GM18505 (cell line): ENCODE measurements around the gene ADAT2.

ENCODE experiments used
- ATAC-seq: cut with Tn5 transposase; IDR thresholded peaks from one replicate; pipeline ENCODE4 v1.9.1; 2021; ENCODE audit not compliant: unreplicated experiment
- POLR2A ChIP-seq: IDR thresholded peaks from 4 replicates; pipeline ENCODE4 v1.6.1; 2011; ENCODE audit warnings: borderline replicate concordance; ENCODE audit not compliant: insufficient read depth, insufficient read length; ENCODE audit errors: extremely low read depth

ADAT2 gene

DNA sequence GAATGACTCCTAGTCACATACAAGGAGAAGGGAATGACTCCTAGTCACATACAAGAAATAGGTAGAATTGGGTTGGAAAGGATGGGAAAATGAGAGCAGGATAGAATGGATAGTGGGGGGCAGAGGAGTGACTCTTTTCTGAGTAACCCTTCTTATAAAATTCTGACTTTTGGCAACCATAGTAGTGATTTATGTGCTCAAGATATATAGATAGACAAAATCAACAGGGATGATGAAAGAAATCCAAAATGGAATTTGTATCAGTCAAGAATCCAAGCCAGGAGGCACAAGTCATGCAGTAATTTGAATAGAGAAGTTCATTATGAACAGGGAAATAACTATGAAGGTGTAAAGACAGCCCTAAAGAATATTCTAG, 41.7 kb downstream of the ADAT2 start:
- ATAC-seq = no peak
- TF ChIP-seq POLR2A = no peak

DNA sequence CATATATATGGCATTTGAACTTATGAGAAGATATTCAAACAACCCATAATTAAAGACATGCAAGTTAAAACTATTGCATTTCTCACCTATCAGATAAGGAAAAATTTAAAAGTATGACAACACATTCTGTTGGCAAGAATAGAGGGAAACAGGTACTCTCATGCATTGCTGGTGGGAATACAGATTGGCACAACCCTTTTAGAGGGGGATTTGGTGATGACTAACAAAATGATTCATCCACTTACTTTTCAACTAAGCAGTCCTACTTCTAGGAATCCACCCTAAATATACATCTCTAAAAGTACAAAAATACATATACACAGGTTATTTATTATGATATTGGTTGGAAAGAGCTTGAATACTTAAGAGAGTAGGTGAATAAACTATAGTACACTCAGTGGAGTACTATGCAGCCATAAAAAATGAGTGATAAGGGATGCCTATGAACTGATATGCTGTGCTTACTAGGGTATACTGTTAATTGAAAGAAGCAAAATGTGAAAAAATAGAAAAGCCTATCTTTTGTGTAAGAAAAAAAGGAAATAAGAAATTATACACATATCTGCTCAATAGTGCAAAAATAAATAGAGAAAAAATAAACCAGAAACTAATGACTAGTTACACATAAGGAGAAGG, 42.2 kb downstream of the ADAT2 start:
- TF ChIP-seq POLR2A = no peak
- no peak for ATAC-seq

DNA sequence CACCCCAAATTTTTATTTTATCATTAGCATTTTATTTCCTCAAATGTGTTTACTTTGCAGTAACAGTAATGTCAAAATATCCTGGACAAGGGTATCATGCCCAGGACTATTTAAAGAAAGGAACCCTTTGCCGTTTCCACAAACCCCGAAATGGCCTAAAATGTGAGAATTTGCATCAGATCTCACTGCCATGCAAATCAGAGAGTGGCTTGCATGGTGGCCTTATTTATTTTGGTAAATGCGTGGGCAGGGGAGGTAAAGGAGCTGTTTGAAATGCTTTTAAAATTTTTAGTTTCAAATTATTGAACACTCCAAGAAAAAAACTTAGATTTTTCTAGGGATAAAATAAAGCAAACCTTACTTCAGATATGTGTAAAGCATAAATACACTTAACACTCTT, 43.8 kb downstream of the ADAT2 start:
- ATAC-seq = no peak
- TF ChIP-seq POLR2A = no peak

DNA sequence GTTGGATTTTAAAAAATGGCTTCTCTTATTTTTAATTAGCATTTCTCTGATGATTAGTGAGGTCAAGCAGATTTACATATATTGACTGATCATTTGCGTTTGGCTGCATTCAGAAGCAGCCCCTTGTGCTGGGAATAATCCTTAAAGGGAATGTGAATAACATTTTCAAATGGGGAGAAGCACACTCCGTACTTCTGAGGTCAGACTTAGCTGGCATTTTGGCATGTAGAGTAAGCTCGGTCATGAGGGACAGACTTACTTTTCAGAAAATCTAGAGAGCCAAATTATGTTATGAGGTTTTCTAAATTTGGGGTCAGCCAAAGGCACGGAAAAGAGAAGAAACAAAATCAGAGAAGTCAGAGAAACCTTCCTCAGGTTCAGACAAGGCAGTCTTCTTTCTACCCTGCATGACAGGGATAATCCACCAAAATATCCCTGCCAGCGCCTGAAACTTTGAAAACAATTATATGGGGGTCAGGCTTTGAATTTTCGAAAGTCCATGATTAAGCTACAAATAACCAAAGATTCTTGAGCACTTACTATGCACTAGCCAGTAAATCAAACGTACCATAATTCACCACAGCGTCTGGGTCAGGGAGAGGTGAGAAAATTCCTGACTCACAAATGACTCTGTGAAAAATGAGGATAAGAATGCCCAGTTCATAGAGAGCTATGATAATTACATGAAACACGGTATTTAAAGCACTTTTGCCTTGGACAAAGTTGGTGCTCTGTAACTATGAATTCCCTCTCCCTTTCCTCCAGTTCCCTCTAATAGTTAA, 44.9 kb downstream of the ADAT2 start:
- ATAC-seq = no peak
- no peak for TF ChIP-seq POLR2A

DNA sequence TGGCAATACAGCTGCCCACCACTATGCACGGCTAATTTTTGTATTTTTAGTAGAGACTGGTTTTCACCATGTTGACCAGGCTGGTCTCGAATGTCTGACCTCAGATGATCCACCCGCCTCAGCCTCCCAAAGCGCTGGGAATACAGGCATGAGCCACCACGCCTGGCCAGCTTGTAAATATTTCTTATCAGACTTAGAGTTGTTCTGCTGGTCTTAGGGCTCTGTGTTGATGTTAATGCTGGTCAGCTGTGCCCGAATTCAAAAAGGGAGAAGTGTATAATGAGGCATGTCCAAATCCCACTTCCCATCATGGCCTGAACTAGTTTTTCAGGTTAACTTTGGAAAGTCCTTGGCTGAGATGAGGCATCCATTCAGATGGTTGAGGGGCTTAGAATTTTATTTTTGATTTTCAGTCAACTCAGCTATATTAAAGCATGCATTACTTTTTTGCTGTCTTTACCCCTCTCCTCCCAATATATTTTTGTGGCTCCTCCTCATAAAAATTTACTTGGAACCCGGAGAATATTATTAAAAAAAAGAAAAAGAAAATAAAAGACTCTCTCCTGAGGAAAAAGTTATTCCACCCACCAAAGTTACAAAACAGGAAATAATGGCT, 47.7 kb downstream of the ADAT2 start:
- no peak for TF ChIP-seq POLR2A
- ATAC-seq = no peak

DNA sequence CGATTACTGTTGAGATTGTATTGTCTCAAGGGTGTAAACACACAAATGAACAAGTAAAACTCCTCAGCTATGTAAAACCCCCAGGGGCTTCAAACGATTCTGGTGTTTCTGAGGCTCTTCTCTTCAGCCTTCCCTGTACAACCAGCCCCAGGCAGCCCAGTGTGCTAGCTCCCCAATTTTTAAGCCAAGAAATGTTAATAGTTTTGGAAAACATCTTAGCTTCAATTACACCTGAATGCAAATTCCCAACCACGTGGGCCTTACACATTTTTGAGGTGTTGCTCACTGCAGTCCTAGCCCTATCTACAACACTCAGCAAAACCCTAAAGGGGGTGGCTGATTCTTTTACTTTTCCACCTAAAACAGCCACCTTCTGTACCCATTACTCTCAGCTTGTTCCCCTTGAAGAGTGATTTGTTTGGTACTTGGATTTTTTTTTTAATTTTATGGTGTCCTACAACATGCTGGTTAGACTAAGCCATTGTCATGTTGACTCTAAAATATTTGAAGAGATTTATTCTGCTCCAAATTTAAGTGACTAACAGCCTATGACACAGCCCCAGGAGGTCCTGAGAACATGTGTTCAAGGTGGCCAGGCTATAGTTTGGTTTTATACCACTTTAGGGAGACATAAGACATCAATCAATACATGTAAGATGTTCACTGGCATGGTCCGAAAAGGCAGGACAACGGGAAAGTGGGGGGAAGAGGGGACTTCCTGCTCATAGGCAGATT, 48.7 kb downstream of the ADAT2 start:
- ATAC-seq = no peak
- TF ChIP-seq POLR2A = no peak

DNA sequence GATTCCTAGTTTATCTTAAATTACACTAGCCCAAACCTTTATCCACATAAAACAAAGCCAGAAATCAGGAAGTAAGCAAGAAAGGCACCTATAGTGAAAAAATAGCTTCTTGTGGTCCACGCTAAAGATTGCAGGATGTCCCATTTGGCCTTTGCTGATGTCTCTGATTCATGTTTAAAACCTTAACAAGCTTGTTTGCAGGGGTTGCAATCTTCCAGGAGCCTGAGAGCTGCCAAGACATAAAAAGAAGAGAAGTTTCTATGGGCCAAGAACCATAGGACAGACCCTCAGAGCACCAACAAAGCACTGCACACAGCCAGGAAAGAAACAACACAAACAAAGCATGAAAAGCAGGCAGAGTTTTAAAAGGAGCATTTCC, 49.4 kb downstream of the ADAT2 start:
- TF ChIP-seq POLR2A = no peak
- ATAC-seq = no peak

DNA sequence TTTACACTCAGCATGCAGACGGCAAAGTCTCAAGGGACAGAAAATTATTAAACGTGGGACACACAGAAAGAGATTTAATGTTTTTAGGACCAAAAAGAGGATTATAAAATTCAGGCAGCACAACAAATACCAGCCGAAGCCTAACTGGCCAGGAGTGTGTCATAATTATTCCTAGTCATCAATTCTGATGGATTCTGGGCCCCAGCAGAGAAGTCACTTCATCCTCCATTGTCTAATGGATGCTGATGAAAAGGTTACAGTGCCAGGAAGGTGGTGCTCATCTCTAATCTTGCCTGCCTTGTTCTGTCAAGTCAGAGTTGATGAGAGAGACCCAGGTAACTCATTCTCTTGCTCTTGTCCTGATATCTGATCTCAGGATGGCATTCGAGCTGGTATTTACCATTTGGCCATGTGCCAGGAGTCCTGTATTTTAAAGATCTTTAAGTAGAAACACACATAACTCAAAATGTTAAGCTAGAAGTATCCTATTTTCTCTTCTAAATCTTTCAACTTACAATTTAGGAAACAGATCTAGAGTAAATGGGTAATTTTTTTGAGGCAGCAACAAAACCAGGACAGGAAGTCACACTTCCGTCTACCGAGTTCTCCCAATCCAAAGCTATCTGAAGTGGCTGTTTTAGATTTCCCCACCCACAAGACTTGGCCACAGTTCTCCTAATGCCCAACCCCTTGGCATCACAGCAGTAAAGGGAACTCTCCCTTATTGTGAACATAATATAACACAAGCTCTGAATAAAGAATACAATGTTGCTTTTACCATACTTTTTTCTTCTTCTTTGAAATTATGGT, 50.0 kb downstream of the ADAT2 start:
- ATAC-seq = no peak
- no peak for TF ChIP-seq POLR2A

DNA sequence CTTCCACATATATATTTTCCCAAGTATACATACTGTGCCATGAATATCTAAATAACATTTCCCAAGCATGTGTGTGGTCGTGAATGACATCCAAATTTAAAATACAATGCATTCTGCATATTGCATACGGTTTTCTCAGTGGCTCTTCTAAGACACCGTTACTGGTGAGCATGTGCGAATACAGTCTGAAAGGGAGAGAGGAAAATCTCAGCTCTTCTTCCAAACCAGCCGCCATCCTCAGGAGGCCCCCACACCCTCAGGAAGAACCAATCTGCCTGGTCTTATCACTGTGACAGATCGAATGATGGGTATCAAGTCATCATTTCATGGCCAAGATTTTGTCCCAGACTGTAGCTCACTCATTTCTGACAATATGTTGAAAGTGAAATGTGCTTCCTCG, 50.7 kb downstream of the ADAT2 start:
- no peak for TF ChIP-seq POLR2A
- ATAC-seq = no peak

DNA sequence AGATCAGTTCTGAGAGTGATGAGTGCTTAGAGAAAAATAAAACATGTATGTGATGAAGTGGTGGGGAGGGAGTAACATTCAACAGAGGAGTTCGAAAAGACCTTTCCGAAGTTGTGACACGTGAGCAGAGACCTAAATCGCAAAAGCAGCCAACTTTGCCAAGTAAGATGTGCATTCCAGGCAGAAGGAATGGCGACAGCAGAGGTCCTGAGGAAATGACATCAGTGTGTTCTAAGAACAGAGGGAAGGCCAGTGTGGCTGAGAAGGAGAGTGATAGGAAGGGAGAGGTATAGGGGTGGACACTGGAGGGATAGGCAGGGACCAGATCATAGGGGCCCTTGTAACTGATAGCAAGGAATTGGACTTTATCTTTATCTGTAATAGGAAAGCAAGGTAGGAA, 51.3 kb downstream of the ADAT2 start:
- ATAC-seq = no peak
- no peak for TF ChIP-seq POLR2A

DNA sequence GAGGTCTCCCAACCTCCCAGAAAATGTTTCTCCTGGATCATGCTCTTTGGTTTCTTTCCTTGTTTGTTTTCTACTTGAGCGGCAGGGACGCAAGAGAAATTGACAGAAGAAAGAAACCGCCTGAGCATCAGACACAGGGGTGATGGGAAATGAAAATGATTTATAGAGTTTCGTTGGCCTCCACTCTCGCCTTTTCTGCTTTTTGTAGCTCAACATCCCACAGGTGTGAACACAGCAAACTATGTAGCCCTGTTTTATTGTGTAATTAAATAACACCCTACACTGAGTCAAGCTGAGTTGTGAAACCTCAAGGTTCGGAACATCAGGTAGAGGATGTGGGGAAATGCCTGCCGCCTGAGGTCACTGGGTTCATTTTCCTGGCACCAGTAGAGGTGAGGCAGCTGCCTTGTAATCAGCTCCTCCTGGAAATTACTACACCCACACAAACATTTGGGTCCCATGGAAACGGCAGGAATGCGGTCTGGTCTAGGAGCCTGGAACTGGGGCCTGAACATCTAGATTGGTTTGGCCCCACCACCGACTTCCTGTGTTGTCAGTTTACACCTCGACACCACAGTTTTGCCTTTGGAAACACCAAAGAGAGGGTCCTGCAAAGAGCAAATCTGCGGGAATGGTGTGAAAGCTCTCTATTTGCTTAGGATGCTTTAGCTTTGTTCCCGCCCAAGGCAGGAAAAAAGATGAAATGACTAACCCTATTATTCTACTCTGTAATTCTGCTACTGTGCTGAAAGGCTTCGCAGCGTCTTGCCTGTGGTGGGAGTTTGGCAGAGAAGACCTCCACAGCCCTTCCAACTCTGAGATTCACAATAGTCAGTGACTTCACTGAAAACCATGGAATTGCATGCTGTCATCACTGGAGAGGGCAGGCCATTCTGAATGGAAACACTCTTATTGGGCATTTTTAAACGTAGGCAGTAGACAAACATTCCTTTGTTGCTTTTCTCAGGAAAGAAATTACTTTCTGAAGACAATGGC, 53.0 kb downstream of the ADAT2 start:
- ATAC-seq = no peak
- no peak for TF ChIP-seq POLR2A
